ENCODE measurements around the gene PADI1. TPM values are rescaled to one million over a fixed set of nuclear protein-coding genes. Genes with fewer than 3 reads are reported as not detected.

The PADI1 gene
- total and polyA plus RNA-seq, 2 of the 8 experiments (the other 6 are each of a cell fraction or from before 2014, with no cell fraction given): 0.20 to 0.30 TPM

- no peak for TF ChIP-seq CTCF (IDR thresholded peaks at IDR 0.05; ENCODE audit: control extremely low read depth in 1 of 3, insufficient read depth in 1 of 3, low read depth in 1 of 3, low read length in 3 of 3)
- TF ChIP-seq KDM4A (IDR thresholded peaks at IDR 0.05; ENCODE audit: low read depth, low read length, severe bottlenecking): no peak
- TF ChIP-seq CHD1 (IDR thresholded peaks at IDR 0.05; ENCODE audit: low read depth, low read length): no peak
- TF ChIP-seq CBX5 (IDR thresholded peaks at IDR 0.05; ENCODE audit: low read depth, low read length): no peak
These were observed 7.7 kb downstream of the PADI1 start (continued) for GRCh38 chr1:17212487-17213121.
